Sigmoid colon (tissue), 7 donors: ENCODE results near the gene NATD1. TPM values are rescaled to one million over a fixed set of nuclear protein-coding genes. Genes with fewer than 3 reads are reported as not detected.
A peak's percentile ranks its signal among the peaks of the same experiment; 100 is the strongest.

Experiments used
- DNase-seq: peaks from one replicate; pipeline ENCODE4 v3.0.0-alpha.2; 2019
- H3K27ac ChIP-seq, 4 donors: fragments of 200-600 bp; sonication (generic); one replicate each; pipeline ENCODE4 v1.5.1; 2016 to 2019; ENCODE audit warnings: mild to moderate bottlenecking in 1 of 4
- H3K27me3 ChIP-seq, 3 donors: fragments of 200-600 bp; sonication (generic); one replicate each; pipeline ENCODE4 v1.5.1; 2019; ENCODE audit warnings: mild to moderate bottlenecking in 1 of 3
- H3K36me3 ChIP-seq, 4 donors: fragments of 200-600 bp; sonication (generic); one replicate each; pipeline ENCODE4 v1.5.1; 2016 to 2019
- H3K4me1 ChIP-seq, 4 donors: fragments of 200-600 bp; sonication (generic); one replicate each; pipeline ENCODE4 v1.5.1; 2017 to 2019
- H3K4me3 ChIP-seq, 4 donors: fragments of 200-600 bp; sonication (generic); one replicate each; pipeline ENCODE4 v1.5.1; 2017 to 2019; ENCODE audit warnings: mild to moderate bottlenecking in 2 of 4, moderate library complexity in 1 of 4
- H3K9me3 ChIP-seq, 4 donors: fragments of 200-600 bp in 3 of 4; sonication (generic) in 3 of 4; one replicate each; pipeline versions ENCODE4 v1.5.1 to v1.6.1; 2013 to 2019
- CTCF ChIP-seq, 4 experiments: fragments of 450-650 bp in 3 of 4; fragments of 200-600 bp in 1 of 4; IDR thresholded peaks; one replicate each; pipeline ENCODE4 v1.5.1; 2016 to 2019; ENCODE audit warnings: antibody characterized with exemption in 4 of 4, mild to moderate bottlenecking in 3 of 4, moderate library complexity in 2 of 4
- EP300 ChIP-seq, 4 donors: sonication (generic); formaldehyde crosslinking; IDR thresholded peaks; one replicate each; pipeline ENCODE4 v1.6.1; 2017; ENCODE audit warnings: antibody characterized with exemption in 4 of 4
- POLR2A ChIP-seq, 2 donors: fragments of 450-650 bp; IDR thresholded peaks; one replicate each; pipeline ENCODE4 v1.6.1; 2016; ENCODE audit warnings: antibody characterized with exemption in 2 of 2, mild to moderate bottlenecking in 2 of 2, moderate library complexity in 2 of 2
- POLR2AphosphoS5 ChIP-seq, 4 donors: sonication (generic); formaldehyde crosslinking; IDR thresholded peaks; one replicate each; pipeline ENCODE4 v1.6.1; 2017; ENCODE audit warnings: antibody characterized with exemption in 4 of 4
- WGBS, 2 donors: extraction: QIAGEN DNeasy Blood & Tissue Kit; methylation state at CpG; one replicate each; pipeline ENCODE4 v1.1.7; 2013; 5-methylcytosine and 5-hydroxymethylcytosine counted together
- intact Hi-C: fragments of 100-400 bp; cut with DNase I; formaldehyde crosslinking; loops from one replicate; pipeline ENCODE4 v1.15.1; 2023
- polyA plus RNA-seq, 3 donors: library from polyadenylated mRNA; stranded (reverse); fragments of 200-250 nt; gene quantifications; one replicate each; pipeline ENCODE4 v1.2.3, GENCODE V29; 2013
- total RNA-seq, 4 donors: library from RNA; depleted of rRNA; stranded (reverse); fragments of >200 nt; gene quantifications; one replicate each; pipeline ENCODE4 v1.1.0, GENCODE V29; 2016
- donor health status: healthy with polysubstance abuse.
- donor health status: Bipolar disorder and iron deficiency.
- donor health status: healthy.

The NATD1 gene
- total and polyA plus RNA-seq, 7 donors, result 2.5 to 13.8 (median 6.8) TPM

GRCh38 chr17:21214015-21214776 lies 39.0 kb downstream of the NATD1 start, which contains the start of gene TMEM11:
TSS of gene TMEM11 (minus strand) at chr17:21214161. CDS start at chr17:21214152, 9 bp downstream.
- Histone ChIP-seq H3K36me3 (peaks cover 0 to 15% (median 1%) of the 10 kb centered on the region in 4 donors), H3K4me3 (peak within 1 kb of the TSS; percentile 85 to 95 (median 91)), H3K4me1 (peaks cover 0 to 61% (median 54%) of the 10 kb centered on the region in 4 donors), H3K9me3 (no peaks in the 10 kb centered on the region), H3K27me3 (no peaks in the 10 kb centered on the region), H3K27ac (peak within 1 kb of the TSS; percentile 89 to 93 (median 92))
- intact Hi-C loops, result loop anchor here (2.0 to 10.0 kb wide), 3 partner anchors 71 to 169 kb away; partner anchors contain the start of genes DHRS7B, MAP2K3 and USP22
- TF ChIP-seq CTCF (IDR thresholded peaks at IDR 0.05) (no peak), POLR2A (IDR thresholded peaks at IDR 0.05) (peak; percentile 51 to 78), EP300 (IDR thresholded peaks at IDR 0.05) (no peak), POLR2AphosphoS5 (IDR thresholded peaks at IDR 0.05) (peak; percentile 82 to 97 (median 90))
- WGBS, 2 donors, result 0% methylated on average over 76 of the region's 76 CpGs
- DNase-seq, result peak; percentile 98

DNA sequence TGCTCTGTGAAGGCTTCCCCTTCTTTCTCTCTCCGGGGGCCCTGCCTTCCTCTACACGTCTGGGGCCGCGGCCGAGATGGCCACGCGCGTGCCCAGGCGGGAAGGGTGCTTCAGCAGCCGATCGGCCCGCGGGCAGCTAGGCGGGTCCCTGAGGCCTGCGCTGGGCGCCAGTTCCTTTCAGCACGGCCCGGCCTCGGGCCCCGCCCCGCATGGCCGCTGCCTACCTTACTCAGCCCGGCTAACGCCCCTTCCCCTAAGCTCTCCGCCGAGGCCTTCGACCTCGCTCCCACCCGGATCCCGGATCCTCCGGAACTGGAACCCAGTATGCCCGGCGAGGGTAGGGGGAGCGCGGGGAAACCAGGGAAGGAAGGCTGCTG lies 39.6 kb downstream of the NATD1 start:
- Histone ChIP-seq H3K4me1 (peaks cover 0 to 67% (median 54%) of the 10 kb centered on the region in 4 donors), H3K4me3 (peak overlapping the region; percentile 85 to 95 (median 91)), H3K27ac (peak overlapping the region; percentile 89 to 93 (median 92)), H3K27me3 (no peaks in the 10 kb centered on the region), H3K9me3 (no peaks in the 10 kb centered on the region), H3K36me3 (peaks cover 0 to 21% (median 3%) of the 10 kb centered on the region in 4 donors)
- intact Hi-C loops, result loop anchor here (2.0 to 10.0 kb wide), 3 partner anchors 71 to 169 kb away; partner anchors contain the start of genes DHRS7B, MAP2K3 and USP22
- peak; percentile 71 for DNase-seq
- 1% methylated on average over 35 of the region's 35 CpGs for WGBS, 2 donors
- TF ChIP-seq POLR2A (IDR thresholded peaks at IDR 0.05), result no peak
- TF ChIP-seq EP300 (IDR thresholded peaks at IDR 0.05), result no peak
- TF ChIP-seq CTCF (IDR thresholded peaks at IDR 0.05), result peak in 1 of 4 experiments; percentile 8
- TF ChIP-seq POLR2AphosphoS5 (IDR thresholded peaks at IDR 0.05), result no peak

DNA sequence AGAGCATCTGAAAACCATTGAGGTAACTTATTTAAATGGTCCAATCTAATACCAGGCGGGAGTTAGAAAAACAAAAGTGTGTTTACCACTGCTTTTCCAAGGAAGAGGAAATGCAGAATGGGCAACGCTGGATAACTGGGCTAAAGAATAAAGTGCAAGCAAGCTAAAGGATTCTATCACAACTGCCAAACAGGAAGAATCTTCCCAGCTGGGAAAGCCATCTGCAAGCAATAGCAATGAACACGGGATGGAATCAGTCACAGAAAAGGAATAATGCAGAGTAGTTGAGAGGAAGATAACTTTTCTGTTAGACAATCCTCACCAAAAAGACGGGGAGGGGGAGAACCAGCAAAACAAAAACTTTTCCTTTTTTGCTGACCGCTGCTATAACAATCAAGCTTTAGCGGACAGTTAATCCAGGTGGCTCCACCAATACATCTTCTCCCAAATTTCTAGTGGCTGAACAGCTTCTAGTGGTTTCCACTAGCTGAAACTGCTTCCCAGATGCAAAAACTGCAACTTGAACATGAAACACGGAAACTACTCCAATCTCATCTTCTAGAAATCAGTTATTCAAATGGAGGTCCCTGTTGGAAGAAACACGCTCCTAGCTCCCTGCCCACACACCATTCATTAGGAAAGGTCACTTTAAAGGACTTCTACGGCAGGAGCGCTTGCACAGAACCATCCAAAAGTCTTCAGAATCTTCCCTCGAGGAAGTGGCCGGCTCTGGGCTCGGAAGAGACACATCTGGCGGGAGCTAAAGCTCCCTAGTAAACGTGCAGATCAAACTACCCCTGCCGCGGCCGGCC lies 40.2 kb downstream of the NATD1 start:
- Histone ChIP-seq H3K36me3 (peaks cover 0 to 27% (median 3%) of the 10 kb centered on the region in 4 donors), H3K27ac (peak overlapping the region; percentile 89 to 93 (median 92)), H3K4me1 (peaks cover 0 to 73% (median 54%) of the 10 kb centered on the region in 4 donors), H3K9me3 (no peaks in the 10 kb centered on the region), H3K27me3 (no peaks in the 10 kb centered on the region), H3K4me3 (peak overlapping the region; percentile 85 to 95 (median 91))
- TF ChIP-seq CTCF (IDR thresholded peaks at IDR 0.05) (no peak), POLR2AphosphoS5 (IDR thresholded peaks at IDR 0.05) (no peak), POLR2A (IDR thresholded peaks at IDR 0.05) (no peak), EP300 (IDR thresholded peaks at IDR 0.05) (no peak)
- intact Hi-C loops, result loop anchor here (10.0 kb wide), 1 partner anchor 168 kb away; the partner anchor contains the start of gene USP22
- WGBS, 2 donors, result 8 to 10% methylated on average over 18 of the region's 18 CpGs
- DNase-seq, result no peak

DNA sequence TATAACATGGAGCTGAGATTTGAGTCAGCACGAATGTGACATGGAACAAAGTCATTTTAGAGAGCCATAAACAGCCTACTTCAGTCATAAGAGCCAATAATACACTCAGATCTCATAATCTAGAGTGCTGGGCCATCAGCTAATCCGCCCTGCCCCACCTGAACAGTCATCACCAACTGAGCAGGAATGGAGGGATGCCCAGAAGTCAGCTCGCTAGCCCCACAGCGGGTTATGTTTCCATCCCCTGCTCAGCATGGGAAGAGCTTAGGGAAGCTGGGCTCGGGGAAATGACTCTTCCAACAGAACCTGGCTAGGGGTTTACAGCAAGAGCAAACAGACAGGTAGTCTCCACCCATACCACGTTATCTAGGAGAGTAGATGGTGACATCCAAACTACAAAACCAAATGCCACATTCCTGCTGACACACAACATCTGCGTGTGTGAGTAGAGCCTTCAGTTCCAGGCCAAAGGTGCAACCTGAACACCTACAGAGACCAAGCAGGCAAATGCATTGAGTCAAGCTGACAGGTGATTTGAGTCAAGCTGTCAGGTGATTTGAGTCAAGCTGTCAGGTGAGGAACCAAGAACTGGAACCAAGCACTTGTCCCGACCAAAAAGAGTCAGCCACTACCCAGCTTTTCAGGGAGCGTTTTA lies 41.3 kb downstream of the NATD1 start:
- TF ChIP-seq EP300 (IDR thresholded peaks at IDR 0.05) (no peak), POLR2AphosphoS5 (IDR thresholded peaks at IDR 0.05) (no peak), POLR2A (IDR thresholded peaks at IDR 0.05) (no peak), CTCF (IDR thresholded peaks at IDR 0.05) (no peak)
- peaks cover 0 to 35% (median 5%) of the 10 kb centered on the region in 4 donors for H3K36me3 ChIP-seq
- WGBS, 2 donors, result 35 to 75% methylated on average over 9 of the region's 9 CpGs
- intact Hi-C loops, result loop anchor here (10.0 kb wide), 1 partner anchor 167 kb away; the partner anchor contains the start of gene USP22
- H3K9me3 ChIP-seq, result no peaks in the 10 kb centered on the region
- no peaks in the 10 kb centered on the region for H3K27me3 ChIP-seq
- peaks cover 0 to 74% (median 54%) of the 10 kb centered on the region in 4 donors for H3K4me1 ChIP-seq
- H3K27ac ChIP-seq, result no peak overlapping the region
- peak overlapping the region in 1 of 4 donors; percentile 85 for H3K4me3 ChIP-seq
- DNase-seq, result no peak
